ENCODE measurements around the gene LKAAEAR1. TPM values are rescaled to one million over a fixed set of nuclear protein-coding genes. Genes with fewer than 3 reads are reported as not detected.

The LKAAEAR1 gene
- total and polyA plus RNA-seq, 9 of the 15 experiments (the other 6 are each of a cell fraction or from before 2014, with no cell fraction given): not detected

GRCh38 chr20:64101731-64102621 is 17.8 kb upstream of the LKAAEAR1 start (continued):
- TF ChIP-seq ZBTB11 (CRISPR knock-in tag; IDR thresholded peaks at IDR 0.05) (no peak), USF1 (CRISPR knock-in tag; IDR thresholded peaks at IDR 0.05) (no peak), ZNF511 (CRISPR knock-in tag; IDR thresholded peaks at IDR 0.05) (no peak), RCOR1 (IDR thresholded peaks at IDR 0.05; ENCODE audit: borderline replicate concordance in 1 of 2, low read depth in 2 of 2, low read length in 2 of 2) (no peak), MAZ (CRISPR knock-in tag; conservative IDR thresholded peaks at IDR 0.05 in 1 of 2, IDR thresholded peaks at IDR 0.05 in 1 of 2) (peak; percentile 50 to 66; a peak in 2 of 4 replicates), ZEB2 (IDR thresholded peaks at IDR 0.05) (no peak), ZBTB26 (CRISPR knock-in tag; IDR thresholded peaks at IDR 0.05) (no peak), RB1 (IDR thresholded peaks at IDR 0.05; ENCODE audit: low read depth) (peak; percentile 88), ELF1 (tag; IDR thresholded peaks at IDR 0.05) (no peak), MTA3 (IDR thresholded peaks at IDR 0.05; ENCODE audit: borderline replicate concordance) (no peak), GTF2A2 (tag; IDR thresholded peaks at IDR 0.05) (no peak), POLR2H (tag; IDR thresholded peaks at IDR 0.05; ENCODE audit: low read depth) (no peak), KLF16 (IDR thresholded peaks at IDR 0.05) (no peak), BRF1 (IDR thresholded peaks at IDR 0.05; ENCODE audit: borderline replicate concordance, extremely low read depth, insufficient read length) (no peak), TBP (optimal IDR thresholded peaks at IDR 0.05; ENCODE audit: low read depth, low read length) (peak; percentile 21), MECOM (CRISPR knock-in tag; IDR thresholded peaks at IDR 0.05) (no peak), CBFA2T3 (IDR thresholded peaks at IDR 0.05) (no peak), VEZF1 (CRISPR knock-in tag; IDR thresholded peaks at IDR 0.05) (peak; percentile 51), FIP1L1 (IDR thresholded peaks at IDR 0.05; ENCODE audit: low read depth, low read length, poor library complexity, severe bottlenecking) (peak; percentile 47), ILK (tag; IDR thresholded peaks at IDR 0.05; ENCODE audit: borderline replicate concordance, low read depth) (no peak)

Measured in K562 (cell line).